T-helper 2 cell treated with Interferon-gamma antibody and Interleukin-4, amounts not matched to agents 100 ng/mL and 5 ng/mL, for 36 hours (primary cell): ENCODE results near the gene GAREM1. TPM values are rescaled to one million over a fixed set of nuclear protein-coding genes. Genes with fewer than 3 reads are reported as not detected.
"Not testable (repeated sequence)": the region's sequence is repeated elsewhere in the genome, so short reads cannot be mapped to it uniquely, and the experiment has no call there.

Experiments
- intact Hi-C: fragments of 100-400 bp; cut with micrococcal nuclease; formaldehyde crosslinking; loops from one replicate; pipeline ENCODE4 v1.15.1; 2023
- total RNA-seq: library from RNA; stranded (reverse); gene quantifications from 2 replicates; pipeline ENCODE4 v1.2.3, GENCODE V29; 2022

GAREM1 gene
- total RNA-seq, 1 donor from 2014 or later = not detected

GRCh38 chr18:32372381-32373061, 98.2 kb downstream of the GAREM1 start:
- intact Hi-C loops = no loop called here

- intact Hi-C loops = no loop called here
Observed at GRCh38 chr18:32372047-32372380, 98.7 kb downstream of the GAREM1 start.

- intact Hi-C loops = no loop called here
Observed at GRCh38 chr18:32371384-32371783, 99.3 kb downstream of the GAREM1 start.

GRCh38 chr18:32368991-32369390, 101.7 kb downstream of the GAREM1 start:
- intact Hi-C loops = no loop called here

GRCh38 chr18:32368170-32368569, 102.5 kb downstream of the GAREM1 start:
- intact Hi-C loops = no loop called here

- intact Hi-C loops = no loop called here
Observed at GRCh38 chr18:32366586-32367538, 103.8 kb downstream of the GAREM1 start.

GRCh38 chr18:32362484-32362883, 108.2 kb downstream of the GAREM1 start:
- intact Hi-C loops = no loop called here

GRCh38 chr18:32360682-32361345, 109.9 kb downstream of the GAREM1 start:
- intact Hi-C loops = no loop called here

GRCh38 chr18:32358529-32358928, 112.2 kb downstream of the GAREM1 start:
- intact Hi-C loops = no loop called here

- intact Hi-C loops = no loop called here
Observed at GRCh38 chr18:32358075-32358474, 112.6 kb downstream of the GAREM1 start.

GRCh38 chr18:32355896-32356295, 114.8 kb downstream of the GAREM1 start:
- intact Hi-C loops = no loop called here

GRCh38 chr18:32354518-32354917, 116.2 kb downstream of the GAREM1 start:
- intact Hi-C loops = no loop called here

GRCh38 chr18:32353257-32353656, 117.4 kb downstream of the GAREM1 start:
- intact Hi-C loops = no loop called here

- intact Hi-C loops = no loop called here
Observed at GRCh38 chr18:32351032-32351431, 119.7 kb downstream of the GAREM1 start.

- intact Hi-C loops = no loop called here
Observed at GRCh38 chr18:32349728-32350395, 120.8 kb downstream of the GAREM1 start.

GRCh38 chr18:32346671-32347070, 124.0 kb downstream of the GAREM1 start:
- intact Hi-C loops = no loop called here

- intact Hi-C loops = no loop called here
Observed at GRCh38 chr18:32343634-32344033, 127.0 kb downstream of the GAREM1 start.

- intact Hi-C loops = not testable (repeated sequence)
Observed at GRCh38 chr18:32341112-32341511, 129.6 kb downstream of the GAREM1 start.

GRCh38 chr18:32339045-32339444, 131.6 kb downstream of the GAREM1 start:
- intact Hi-C loops = no loop called here

- intact Hi-C loops = no loop called here
Observed at GRCh38 chr18:32337821-32338220, 132.9 kb downstream of the GAREM1 start.

- intact Hi-C loops = no loop called here
Observed at GRCh38 chr18:32337347-32337746, 133.3 kb downstream of the GAREM1 start.
